ENCODE data around the gene EXOC3L4.

Gene EXOC3L4

GRCh38 chr14:103123634-103124500, 29.3 kb downstream of the EXOC3L4 start:
- no peak for DNase-seq

DNA sequence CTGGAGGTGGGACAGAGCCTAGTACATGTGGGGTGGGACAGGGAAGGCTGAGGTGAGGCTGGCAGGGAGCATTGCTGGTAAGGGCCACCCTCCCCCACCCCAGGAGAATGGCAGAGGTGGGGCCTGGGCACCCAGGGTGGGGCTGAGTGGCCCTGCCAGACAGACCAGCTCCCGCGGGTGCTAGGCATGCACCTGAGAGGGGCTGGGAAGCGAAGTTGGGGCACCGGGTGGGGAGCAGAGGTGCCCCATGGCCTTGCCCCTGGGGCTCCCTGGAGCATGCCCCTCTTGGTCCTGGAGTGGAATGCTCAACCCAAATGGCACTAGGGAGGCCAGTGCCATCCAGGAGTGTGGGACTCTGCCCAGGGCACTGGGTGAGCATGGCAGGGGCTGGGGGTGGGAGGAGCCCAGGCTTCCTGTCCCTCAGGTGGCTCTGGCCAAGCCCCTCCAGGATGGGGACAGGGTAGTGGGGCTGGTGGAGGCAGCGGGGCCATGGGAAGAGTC, 30.0 kb downstream of the EXOC3L4 start:
- DNase-seq: no peak

DNA sequence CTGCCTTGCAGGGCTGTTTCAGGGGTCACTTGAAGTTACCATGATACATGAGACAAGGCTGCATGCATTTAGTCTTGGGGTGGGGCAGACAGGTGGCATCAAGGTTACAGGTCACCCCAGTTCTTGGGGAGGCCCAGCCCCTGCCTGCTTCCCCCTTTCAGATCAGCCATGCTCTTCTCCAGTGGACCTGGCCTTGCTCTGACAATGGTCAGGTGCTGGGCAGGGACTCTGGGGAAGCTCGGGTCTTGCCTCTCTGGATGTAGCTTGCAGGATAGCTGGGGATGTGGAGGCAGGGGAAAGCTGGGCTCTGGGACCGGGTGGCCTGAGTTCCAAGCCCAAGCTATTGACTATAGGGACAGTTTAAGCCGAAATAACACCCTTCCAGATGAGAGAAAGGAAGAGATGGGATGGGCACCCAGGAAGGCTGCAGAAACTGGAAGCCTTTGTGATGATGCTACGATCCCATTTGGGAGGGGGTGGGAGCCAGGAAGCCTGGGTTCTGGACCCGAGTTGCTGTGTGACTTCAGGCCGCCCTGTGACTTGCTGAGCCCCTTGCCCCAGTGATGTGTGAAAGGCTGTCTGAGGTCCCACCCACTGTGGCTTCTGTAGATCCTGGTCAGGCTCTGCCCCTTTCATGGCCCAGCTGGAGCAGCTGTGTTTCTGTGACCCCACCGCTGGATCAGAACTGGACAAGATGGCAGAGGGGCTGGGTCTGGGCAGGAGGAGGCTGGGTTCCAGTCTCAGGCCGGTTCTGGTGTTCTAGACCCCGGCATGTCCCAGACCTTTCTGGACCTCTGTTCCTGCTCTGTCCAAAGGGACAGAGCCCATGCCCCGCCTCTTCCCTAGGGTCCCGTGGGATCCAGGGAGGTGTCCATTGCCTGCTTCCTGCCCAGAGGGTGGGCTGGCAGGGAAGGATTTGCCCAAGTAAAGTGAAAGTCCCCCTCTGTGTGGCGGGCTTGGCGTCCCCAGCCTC, 30.9 kb downstream of the EXOC3L4 start:
- DNase-seq: no peak

- DNase-seq: no peak
Observed at GRCh38 chr14:103126088-103126872, 31.8 kb downstream of the EXOC3L4 start.

DNA sequence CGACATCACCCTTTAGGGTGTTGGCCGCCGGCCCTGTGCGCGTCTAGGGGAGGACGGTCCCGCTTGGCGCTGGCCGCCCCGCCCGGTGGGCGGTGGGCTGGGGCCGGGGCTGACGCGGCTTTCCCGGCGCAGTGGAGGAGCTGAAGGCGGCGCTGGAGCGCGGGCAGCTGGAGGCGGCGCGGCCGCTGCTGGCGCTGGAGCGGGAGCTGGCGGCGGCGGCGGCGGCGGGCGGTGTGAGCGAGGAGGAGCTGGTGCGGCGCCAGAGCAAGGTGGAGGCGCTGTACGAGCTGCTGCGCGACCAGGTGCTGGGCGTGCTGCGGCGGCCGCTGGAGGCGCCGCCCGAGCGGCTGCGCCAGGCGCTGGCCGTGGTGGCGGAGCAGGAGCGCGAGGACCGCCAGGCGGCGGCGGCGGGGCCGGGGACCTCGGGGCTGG, 32.4 kb downstream of the EXOC3L4 start:
- no peak for DNase-seq

- DNase-seq: no peak
Observed at GRCh38 chr14:103127356-103127755, 32.8 kb downstream of the EXOC3L4 start.

GRCh38 chr14:103127861-103128598, 33.5 kb downstream of the EXOC3L4 start:
- no peak for DNase-seq

GRCh38 chr14:103128631-103129300, 34.2 kb downstream of the EXOC3L4 start:
- no peak for DNase-seq

GRCh38 chr14:103129301-103130016, 34.9 kb downstream of the EXOC3L4 start:
- DNase-seq: no peak

- no peak for DNase-seq
Observed at GRCh38 chr14:103130017-103130764, 35.7 kb downstream of the EXOC3L4 start.

DNA sequence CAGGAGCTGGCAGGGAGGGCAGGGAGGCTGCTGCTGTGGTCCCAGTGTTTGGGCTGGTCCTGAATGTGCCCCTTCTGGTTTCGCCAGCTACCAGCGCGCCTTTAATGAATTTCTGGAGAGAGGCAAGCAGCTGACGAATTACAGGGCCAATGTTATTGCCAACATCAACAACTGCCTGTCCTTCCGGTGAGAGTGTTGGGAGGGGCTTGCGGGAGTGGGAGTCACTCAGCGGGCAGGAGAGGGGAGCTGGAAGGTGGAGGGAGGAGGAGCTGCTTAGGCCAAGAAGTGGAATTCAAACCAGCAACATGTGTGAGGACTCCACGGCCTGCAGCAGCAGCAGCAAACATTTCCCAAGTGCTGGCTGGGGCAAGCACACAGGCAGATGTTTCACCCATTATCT, 36.4 kb downstream of the EXOC3L4 start:
- no peak for DNase-seq

GRCh38 chr14:103131580-103131979, 37.1 kb downstream of the EXOC3L4 start:
- no peak for DNase-seq

GRCh38 chr14:103132381-103133209, 38.1 kb downstream of the EXOC3L4 start:
- DNase-seq: no peak

- no peak for DNase-seq
Observed at GRCh38 chr14:103133210-103134140, 39.0 kb downstream of the EXOC3L4 start.

- DNase-seq: no peak
Observed at GRCh38 chr14:103134405-103134804, 39.9 kb downstream of the EXOC3L4 start.

DNA sequence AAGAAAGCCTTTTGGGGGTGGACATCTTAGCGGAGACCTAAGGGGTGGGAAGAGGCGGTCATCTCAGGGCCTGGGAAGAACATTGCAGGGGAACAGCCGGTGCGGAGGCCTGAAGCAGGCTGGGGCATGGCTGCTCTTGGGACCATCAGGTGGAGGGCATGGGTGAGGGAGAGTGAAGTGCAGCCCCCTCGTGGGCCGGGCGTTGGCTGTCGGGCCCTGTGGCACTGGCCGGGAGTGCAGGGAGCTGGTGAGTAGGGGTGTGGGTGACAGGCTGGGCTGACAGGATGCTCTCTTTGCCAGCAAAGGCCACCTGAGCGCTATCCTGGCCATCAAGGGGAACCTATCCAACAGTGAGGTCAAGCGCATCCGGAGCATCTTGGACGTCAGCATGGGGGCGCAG, 40.4 kb downstream of the EXOC3L4 start:
- DNase-seq: no peak

All from stimulated activated naive CD4-positive, alpha-beta T cell treated with Interleukin-2 at 50 U/mL for 16 hours (primary cell).